Measurements from ENCODE around the gene NAALADL2.

GRCh38 chr3:175107231-175107630 is 248.1 kb downstream of the NAALADL2 start:
- TF ChIP-seq CTCF (IDR thresholded peaks at IDR 0.05; ENCODE audit: poor library complexity) (no peak), EZH2phosphoT487 (IDR thresholded peaks at IDR 0.05; ENCODE audit: low read depth, severe bottlenecking, unreplicated experiment) (no peak)

Data from hepatocyte (in vitro differentiated cells).